NOMO-1 treated with DMSO at 0.1 percent for 48 hours (cell line): Measurements from ENCODE around the gene TRMT11.
"Not testable (repeated sequence)": the region's sequence is repeated elsewhere in the genome, so short reads cannot be mapped to it uniquely, and the experiment has no call there.

Source experiments
- DNase-seq: peaks from one replicate; lab custom pipeline; 2025; ENCODE audit not compliant: unreplicated experiment; lab: John Stamatoyannopoulos, UW

The TRMT11 gene

GRCh38 chr6:125956506-125957390 lies 29.6 kb upstream of the TRMT11 start, which contains the start of gene HINT3:
Gene HINT3 (plus strand): TSS chr6:125956770. CDS start chr6:125956978, 208 bp downstream.
- DNase-seq = peak; percentile 95

GRCh38 chr6:125957391-125957693 lies 29.0 kb upstream of the TRMT11 start:
- DNase-seq = no peak

GRCh38 chr6:125957845-125958244 lies 28.5 kb upstream of the TRMT11 start:
- DNase-seq = peak; percentile 58

GRCh38 chr6:125959041-125959440 lies 27.3 kb upstream of the TRMT11 start:
- DNase-seq = no peak

GRCh38 chr6:125961117-125961516 lies 25.2 kb upstream of the TRMT11 start:
- no peak for DNase-seq

GRCh38 chr6:125962900-125963497 lies 23.3 kb upstream of the TRMT11 start:
- DNase-seq = no peak

- no peak for DNase-seq
These were observed 22.5 kb upstream of the TRMT11 start for GRCh38 chr6:125963817-125964216.

- DNase-seq = no peak
These were observed 19.8 kb upstream of the TRMT11 start for GRCh38 chr6:125966569-125966968.

- DNase-seq = no peak
These were observed 17.8 kb upstream of the TRMT11 start for GRCh38 chr6:125968493-125968892.

GRCh38 chr6:125970760-125971159 lies 15.6 kb upstream of the TRMT11 start:
- no peak for DNase-seq

- DNase-seq = not testable (repeated sequence)
These were observed 13.9 kb upstream of the TRMT11 start for GRCh38 chr6:125972478-125972877.

- DNase-seq = peak; percentile 56
These were observed 12.0 kb upstream of the TRMT11 start for GRCh38 chr6:125974214-125974866.

GRCh38 chr6:125979101-125979500 lies 7.2 kb upstream of the TRMT11 start:
- no peak for DNase-seq

- no peak for DNase-seq
These were observed 4.7 kb upstream of the TRMT11 start for GRCh38 chr6:125981571-125982185.

- DNase-seq = no peak
These were observed 2.9 kb upstream of the TRMT11 start for GRCh38 chr6:125983246-125983945.

- no peak for DNase-seq
These were observed 2.0 kb upstream of the TRMT11 start for GRCh38 chr6:125984311-125984710.

GRCh38 chr6:125985522-125985921 lies 818 bp upstream of the TRMT11 start:
- no peak for DNase-seq

- no peak for DNase-seq
These were observed 400 bp upstream of the TRMT11 start for GRCh38 chr6:125985979-125986300.

GRCh38 chr6:125987026-125987617 lies 782 bp downstream of the TRMT11 start:
- DNase-seq = no peak

GRCh38 chr6:125988280-125988679 lies 1.9 kb downstream of the TRMT11 start:
- no peak for DNase-seq

- no peak for DNase-seq
These were observed 3.3 kb downstream of the TRMT11 start for GRCh38 chr6:125989631-125990030.
